ENCODE data around the gene MBNL2.

DNA sequence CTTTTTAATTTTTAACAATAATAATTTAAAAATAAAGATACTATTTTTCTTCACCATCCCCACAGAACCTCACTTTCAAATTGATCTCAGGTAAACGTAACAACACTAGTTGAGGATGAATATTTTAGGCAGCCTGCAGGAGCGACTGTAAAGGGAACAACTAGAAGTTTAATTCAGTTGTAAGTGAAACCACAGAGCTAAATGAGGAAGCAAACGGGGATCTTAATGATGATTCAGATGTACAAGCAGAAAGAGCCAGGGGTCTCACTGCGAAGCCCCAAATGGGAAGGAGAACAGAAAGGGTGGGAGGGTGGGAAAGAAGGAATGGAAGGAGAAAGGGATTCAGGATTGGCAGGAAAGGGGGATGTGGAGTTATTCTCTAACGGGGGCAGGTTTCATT lies 157.3 kb downstream of the MBNL2 start:
- TF ChIP-seq, protein P1, sequence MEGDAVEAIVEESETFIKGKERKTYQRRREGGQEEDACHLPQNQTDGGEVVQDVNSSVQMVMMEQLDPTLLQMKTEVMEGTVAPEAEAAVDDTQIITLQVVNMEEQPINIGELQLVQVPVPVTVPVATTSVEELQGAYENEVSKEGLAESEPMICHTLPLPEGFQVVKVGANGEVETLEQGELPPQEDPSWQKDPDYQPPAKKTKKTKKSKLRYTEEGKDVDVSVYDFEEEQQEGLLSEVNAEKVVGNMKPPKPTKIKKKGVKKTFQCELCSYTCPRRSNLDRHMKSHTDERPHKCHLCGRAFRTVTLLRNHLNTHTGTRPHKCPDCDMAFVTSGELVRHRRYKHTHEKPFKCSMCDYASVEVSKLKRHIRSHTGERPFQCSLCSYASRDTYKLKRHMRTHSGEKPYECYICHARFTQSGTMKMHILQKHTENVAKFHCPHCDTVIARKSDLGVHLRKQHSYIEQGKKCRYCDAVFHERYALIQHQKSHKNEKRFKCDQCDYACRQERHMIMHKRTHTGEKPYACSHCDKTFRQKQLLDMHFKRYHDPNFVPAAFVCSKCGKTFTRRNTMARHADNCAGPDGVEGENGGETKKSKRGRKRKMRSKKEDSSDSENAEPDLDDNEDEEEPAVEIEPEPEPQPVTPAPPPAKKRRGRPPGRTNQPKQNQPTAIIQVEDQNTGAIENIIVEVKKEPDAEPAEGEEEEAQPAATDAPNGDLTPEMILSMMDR (conservative IDR thresholded peaks at IDR 0.05): no peak
- no peak for TF ChIP-seq ZFX (IDR thresholded peaks at IDR 0.05)
